GM23338 (cell line): ENCODE results near the gene SLC4A4.

Experiments used
- CREB1 ChIP-seq: fragments of 250-450 bp; sonication (Bioruptor Pico); IDR thresholded peaks from 2 replicates; pipeline ENCODE4 v1.5.0; 2020; ENCODE audit warnings: low read depth, mild to moderate bottlenecking, moderate library complexity
- EZH2 ChIP-seq: fragments of 200-600 bp; sonication (generic); IDR thresholded peaks from one replicate; pipeline ENCODE4 v1.8.0; 2017; ENCODE audit warnings: antibody characterized with exemption, mild to moderate bottlenecking, low read depth; ENCODE audit not compliant: unreplicated experiment
- EZH2phosphoT487 ChIP-seq: fragments of 200-600 bp; sonication (generic); IDR thresholded peaks from one replicate; pipeline ENCODE4 v1.8.1; 2018; ENCODE audit warnings: antibody characterized with exemption; ENCODE audit not compliant: unreplicated experiment
- JUNB ChIP-seq: IDR thresholded peaks from one replicate; pipeline ENCODE4 v1.6.1; 2016; ENCODE audit warnings: antibody characterized with exemption; ENCODE audit not compliant: unreplicated experiment
- NANOG ChIP-seq: IDR thresholded peaks from 2 replicates; pipeline ENCODE4 v1.6.1; 2016; ENCODE audit warnings: antibody characterized with exemption, borderline replicate concordance
- POLR2AphosphoS5 ChIP-seq: IDR thresholded peaks from 2 replicates; pipeline ENCODE4 v1.6.1; 2016; ENCODE audit warnings: antibody characterized with exemption, low read depth
- REST ChIP-seq: IDR thresholded peaks from one replicate; pipeline ENCODE4 v1.6.1; 2018; ENCODE audit warnings: antibody characterized with exemption; ENCODE audit not compliant: unreplicated experiment
- STAT1 ChIP-seq: IDR thresholded peaks from one replicate; pipeline ENCODE4 v1.6.1; 2016; ENCODE audit warnings: antibody characterized with exemption; ENCODE audit not compliant: unreplicated experiment
- ZNF114 ChIP-seq: fragments of 250-450 bp; sonication (Bioruptor Pico); IDR thresholded peaks from 2 replicates; pipeline ENCODE4 v1.5.0; 2020; ENCODE audit warnings: mild to moderate bottlenecking, moderate library complexity
- ZNF331 ChIP-seq: fragments of 250-450 bp; sonication (Bioruptor Pico); IDR thresholded peaks from 2 replicates; pipeline ENCODE4 v1.5.0; 2020; ENCODE audit warnings: low read depth, mild to moderate bottlenecking, moderate library complexity
- TF ChIP-seq, protein P1 (sequence below), 2 experiments: fragments of 200-600 bp in 1 of 2; sonication (generic) in 1 of 2; conservative IDR thresholded peaks; 2 replicates each; pipeline versions ENCODE4 v1.5.1 to v1.6.1; 2016 to 2017; ENCODE audit warnings: antibody characterized with exemption in 2 of 2, low read depth in 2 of 2, mild to moderate bottlenecking in 2 of 2, moderate library complexity in 1 of 2

GRCh38 chr4:71346710-71347109, 7.9 kb downstream of the SLC4A4 start:
- TF ChIP-seq POLR2AphosphoS5 (no peak), EZH2 (no peak), STAT1 (no peak), REST (no peak), CREB1 (no peak), JUNB (no peak), EZH2phosphoT487 (no peak), ZNF114 (CRISPR knock-in tag) (no peak), ZNF331 (CRISPR knock-in tag) (no peak), NANOG (no peak)
- TF ChIP-seq, protein P1, sequence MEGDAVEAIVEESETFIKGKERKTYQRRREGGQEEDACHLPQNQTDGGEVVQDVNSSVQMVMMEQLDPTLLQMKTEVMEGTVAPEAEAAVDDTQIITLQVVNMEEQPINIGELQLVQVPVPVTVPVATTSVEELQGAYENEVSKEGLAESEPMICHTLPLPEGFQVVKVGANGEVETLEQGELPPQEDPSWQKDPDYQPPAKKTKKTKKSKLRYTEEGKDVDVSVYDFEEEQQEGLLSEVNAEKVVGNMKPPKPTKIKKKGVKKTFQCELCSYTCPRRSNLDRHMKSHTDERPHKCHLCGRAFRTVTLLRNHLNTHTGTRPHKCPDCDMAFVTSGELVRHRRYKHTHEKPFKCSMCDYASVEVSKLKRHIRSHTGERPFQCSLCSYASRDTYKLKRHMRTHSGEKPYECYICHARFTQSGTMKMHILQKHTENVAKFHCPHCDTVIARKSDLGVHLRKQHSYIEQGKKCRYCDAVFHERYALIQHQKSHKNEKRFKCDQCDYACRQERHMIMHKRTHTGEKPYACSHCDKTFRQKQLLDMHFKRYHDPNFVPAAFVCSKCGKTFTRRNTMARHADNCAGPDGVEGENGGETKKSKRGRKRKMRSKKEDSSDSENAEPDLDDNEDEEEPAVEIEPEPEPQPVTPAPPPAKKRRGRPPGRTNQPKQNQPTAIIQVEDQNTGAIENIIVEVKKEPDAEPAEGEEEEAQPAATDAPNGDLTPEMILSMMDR (conservative IDR thresholded peaks at IDR 0.05; ENCODE audit: low read depth in 2 of 2): no peak
